Measurements from ENCODE around the gene ZSCAN9. TPM values are rescaled to one million over a fixed set of nuclear protein-coding genes. Genes with fewer than 3 reads are reported as not detected.

Gene ZSCAN9
- total RNA-seq, 1 donor from 2014 or later: 12.5 TPM

GRCh38 chr6:28220257-28221133 lies 4.6 kb upstream of the ZSCAN9 start:
- TF ChIP-seq, protein P1, sequence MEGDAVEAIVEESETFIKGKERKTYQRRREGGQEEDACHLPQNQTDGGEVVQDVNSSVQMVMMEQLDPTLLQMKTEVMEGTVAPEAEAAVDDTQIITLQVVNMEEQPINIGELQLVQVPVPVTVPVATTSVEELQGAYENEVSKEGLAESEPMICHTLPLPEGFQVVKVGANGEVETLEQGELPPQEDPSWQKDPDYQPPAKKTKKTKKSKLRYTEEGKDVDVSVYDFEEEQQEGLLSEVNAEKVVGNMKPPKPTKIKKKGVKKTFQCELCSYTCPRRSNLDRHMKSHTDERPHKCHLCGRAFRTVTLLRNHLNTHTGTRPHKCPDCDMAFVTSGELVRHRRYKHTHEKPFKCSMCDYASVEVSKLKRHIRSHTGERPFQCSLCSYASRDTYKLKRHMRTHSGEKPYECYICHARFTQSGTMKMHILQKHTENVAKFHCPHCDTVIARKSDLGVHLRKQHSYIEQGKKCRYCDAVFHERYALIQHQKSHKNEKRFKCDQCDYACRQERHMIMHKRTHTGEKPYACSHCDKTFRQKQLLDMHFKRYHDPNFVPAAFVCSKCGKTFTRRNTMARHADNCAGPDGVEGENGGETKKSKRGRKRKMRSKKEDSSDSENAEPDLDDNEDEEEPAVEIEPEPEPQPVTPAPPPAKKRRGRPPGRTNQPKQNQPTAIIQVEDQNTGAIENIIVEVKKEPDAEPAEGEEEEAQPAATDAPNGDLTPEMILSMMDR (conservative IDR thresholded peaks at IDR 0.05; ENCODE audit: low read depth, low read length): no peak
- H3K4me3 ChIP-seq (ENCODE audit: low read depth, low read length): no peak overlapping the region
- no peak for DNase-seq (ENCODE audit: low read depth)

- peak overlapping the region; percentile 70 for H3K4me3 ChIP-seq (ENCODE audit: low read depth, low read length)
Observed at GRCh38 chr6:28224131-28225055, 682 bp upstream of the ZSCAN9 start.

DNA sequence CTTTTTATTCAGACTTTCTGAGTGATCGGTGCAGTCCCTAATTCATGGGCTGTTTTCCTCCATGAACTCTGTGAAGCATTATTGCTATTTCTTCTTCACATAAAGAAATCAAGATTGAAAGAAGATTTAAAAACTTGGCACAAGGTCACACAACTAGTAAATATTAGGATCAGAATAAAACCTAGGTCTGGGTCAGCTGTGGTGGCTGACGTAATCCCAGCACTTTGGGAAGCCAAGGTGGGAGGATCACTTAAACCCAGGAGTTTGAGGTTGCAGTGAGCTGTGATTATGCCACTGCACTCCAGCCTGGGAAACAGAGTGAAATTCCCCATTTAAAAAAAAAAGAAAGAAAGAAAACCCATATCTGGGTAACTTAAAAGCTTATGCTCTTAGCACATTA lies 1.4 kb downstream of the ZSCAN9 start:
- TF ChIP-seq, protein P1 (conservative IDR thresholded peaks at IDR 0.05; ENCODE audit: low read depth, low read length): no peak
- no peak for DNase-seq (ENCODE audit: low read depth)
- H3K4me3 ChIP-seq (ENCODE audit: low read depth, low read length): peak overlapping the region; percentile 70

More at GRCh38 chr6:28224131-28225055, 682 bp upstream of the ZSCAN9 start:
- no peak for DNase-seq (ENCODE audit: low read depth)
- TF ChIP-seq, protein P1 (conservative IDR thresholded peaks at IDR 0.05; ENCODE audit: low read depth, low read length): no peak

- TF ChIP-seq, protein P1 (conservative IDR thresholded peaks at IDR 0.05; ENCODE audit: low read depth, low read length): no peak
- no peak overlapping the region for H3K4me3 ChIP-seq (ENCODE audit: low read depth, low read length)
- no peak for DNase-seq (ENCODE audit: low read depth)
Observed at GRCh38 chr6:28232785-28233184, 7.7 kb downstream of the ZSCAN9 start.

DNA sequence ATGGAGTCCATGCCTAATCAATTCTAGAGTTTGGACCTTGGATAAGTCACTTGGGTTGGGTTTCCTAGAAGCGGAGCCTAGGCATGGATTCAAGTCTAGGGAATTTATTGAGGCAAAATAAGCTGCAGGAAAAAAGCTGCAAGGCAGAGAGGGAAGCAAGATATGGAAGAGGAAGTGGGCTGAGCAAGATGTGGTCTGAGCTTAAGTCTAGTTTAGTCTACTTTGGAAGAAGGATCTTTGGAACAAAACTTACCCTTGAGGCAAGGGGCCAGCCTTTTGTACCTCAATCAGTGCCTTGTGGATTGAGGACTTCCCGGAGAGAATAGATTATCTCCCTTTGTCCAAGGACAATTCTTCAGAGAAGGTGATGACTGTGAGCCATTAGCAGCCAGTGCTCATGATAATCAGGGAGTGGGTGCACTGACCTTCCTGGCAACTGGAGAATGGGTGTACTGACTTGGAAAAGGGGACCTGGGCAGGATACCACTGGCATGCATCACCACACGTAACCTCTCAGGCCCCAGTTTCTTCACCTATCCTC lies 10.9 kb downstream of the ZSCAN9 start:
- TF ChIP-seq, protein P1 (conservative IDR thresholded peaks at IDR 0.05; ENCODE audit: low read depth, low read length): no peak
- DNase-seq (ENCODE audit: low read depth): no peak
- H3K4me3 ChIP-seq (ENCODE audit: low read depth, low read length): no peak overlapping the region

DNA sequence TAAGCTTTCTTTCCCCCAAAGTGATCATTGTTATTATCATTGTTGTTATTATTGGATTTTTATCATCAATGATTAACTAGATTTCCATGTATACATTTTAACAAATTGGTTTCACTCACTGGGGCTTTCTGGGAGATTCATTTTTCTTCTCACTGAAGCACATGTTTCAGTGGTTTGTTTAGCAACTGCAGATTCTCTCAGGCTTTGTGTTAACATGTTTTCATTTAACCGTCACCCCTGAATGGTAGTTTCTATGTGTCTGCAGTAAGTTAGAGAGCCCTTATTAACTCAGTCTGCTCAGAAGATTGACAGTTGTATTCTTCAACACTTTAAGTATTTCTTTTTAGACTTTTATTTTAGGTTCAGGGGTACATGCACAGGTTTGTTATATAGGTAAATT lies 14.6 kb downstream of the ZSCAN9 start:
- no peak for DNase-seq (ENCODE audit: low read depth)
- H3K4me3 ChIP-seq (ENCODE audit: low read depth, low read length): no peak overlapping the region
- TF ChIP-seq, protein P1 (conservative IDR thresholded peaks at IDR 0.05; ENCODE audit: low read depth, low read length): no peak
